Neural progenitor cell (in vitro differentiated cells): Measurements from ENCODE around the gene FAM168B. TPM values are rescaled to one million over a fixed set of nuclear protein-coding genes. Genes with fewer than 3 reads are reported as not detected.
A peak's percentile ranks its signal among the peaks of the same experiment; 100 is the strongest.

ENCODE experiments used
- DNase-seq: peaks from one replicate; pipeline ENCODE4 v3.0.0-alpha.2; 2016; ENCODE audit warnings: low spot score
- H2AFZ ChIP-seq: fragments of 200-600 bp; sonication (generic); replicated peaks from 2 replicates; pipeline ENCODE4 v1.6.1; 2016; ENCODE audit warnings: antibody characterized with exemption
- H3F3A ChIP-seq: fragments of 200-600 bp; sonication (generic); 2 replicates; pipeline ENCODE4 v1.6.1; 2016; ENCODE audit warnings: antibody characterized with exemption, low read depth
- H3K27ac ChIP-seq: fragments of 200-600 bp; sonication (generic); 2 replicates; pipeline ENCODE4 v1.5.1; 2016; ENCODE audit warnings: mild to moderate bottlenecking
- H3K27me3 ChIP-seq: fragments of 200-600 bp; sonication (generic); 2 replicates; pipeline ENCODE4 v1.6.1; 2016; ENCODE audit warnings: mild to moderate bottlenecking, moderate library complexity
- H3K36me3 ChIP-seq: fragments of 200-600 bp; sonication (generic); 2 replicates; pipeline ENCODE4 v1.5.1; 2016
- H3K4me1 ChIP-seq: fragments of 200-600 bp; sonication (generic); 2 replicates; pipeline ENCODE4 v1.6.1; 2016; ENCODE audit warnings: mixed run types
- H3K4me2 ChIP-seq: fragments of 200-600 bp; sonication (generic); 2 replicates; pipeline ENCODE4 v1.6.1; 2016
- H3K4me3 ChIP-seq: fragments of 200-600 bp; sonication (generic); 2 replicates; pipeline ENCODE4 v1.5.1; 2016
- H3K79me2 ChIP-seq: fragments of 200-600 bp; sonication (generic); 2 replicates; pipeline ENCODE4 v1.6.1; 2016; ENCODE audit warnings: low read depth
- H3K9ac ChIP-seq: fragments of 200-600 bp; sonication (generic); 2 replicates; pipeline ENCODE4 v1.6.1; 2016
- H3K9me3 ChIP-seq: fragments of 200-600 bp; sonication (generic); 2 replicates; pipeline ENCODE4 v1.5.1; 2016; ENCODE audit warnings: low read depth
- H4K20me1 ChIP-seq: fragments of 200-600 bp; sonication (generic); 2 replicates; pipeline ENCODE4 v1.6.1; 2016; ENCODE audit warnings: low read depth
- H3K27ac Mint-ChIP-seq: 3 replicates; pipeline ENCODE4 v1.8.0; 2021; ENCODE audit warnings: mixed read lengths
- H3K27me3 Mint-ChIP-seq: 2 replicates; pipeline ENCODE4 v1.8.0; 2022; ENCODE audit warnings: low read depth, mild to moderate bottlenecking, inconsistent platforms, moderate library complexity, mixed read lengths; ENCODE audit not compliant: insufficient read depth
- H3K36me3 Mint-ChIP-seq: 3 replicates; pipeline ENCODE4 v1.8.0; 2021; ENCODE audit warnings: mixed read lengths
- H3K4me1 Mint-ChIP-seq: 3 replicates; pipeline ENCODE4 v1.8.0; 2021; ENCODE audit warnings: mixed read lengths
- H3K4me3 Mint-ChIP-seq: 3 replicates; pipeline ENCODE4 v1.8.0; 2021; ENCODE audit warnings: mild to moderate bottlenecking, moderate library complexity, mixed read lengths
- H3K9me3 Mint-ChIP-seq: 3 replicates; pipeline ENCODE4 v1.8.0; 2020; ENCODE audit warnings: mixed read lengths
- CTCF ChIP-seq: fragments of 200-600 bp; sonication (generic); IDR thresholded peaks from 2 replicates; pipeline ENCODE4 v1.5.1; 2017; ENCODE audit warnings: antibody characterized with exemption, mild to moderate bottlenecking
- EZH2 ChIP-seq: fragments of 200-600 bp; sonication (generic); IDR thresholded peaks from 2 replicates; pipeline ENCODE4 v1.6.1; 2017; ENCODE audit warnings: antibody characterized with exemption, mild to moderate bottlenecking, moderate library complexity
- EZH2phosphoT487 ChIP-seq: fragments of 200-600 bp; sonication (generic); IDR thresholded peaks from 2 replicates; pipeline ENCODE4 v1.6.1; 2017; ENCODE audit warnings: antibody characterized with exemption
- total RNA-seq: library from RNA; depleted of rRNA; stranded (reverse); fragments of >200 nt; gene quantifications from 2 replicates; pipeline ENCODE4 v1.2.3, GENCODE V29; 2015; ENCODE audit warnings: low replicate concordance

FAM168B gene
- total RNA-seq, 1 donor from 2014 or later, result 63.0 TPM

- Mint-ChIP-seq H3K36me3 (peaks cover 6% of the 10 kb centered on the region), H3K27me3 (peaks cover 5% of the 10 kb centered on the region), H3K9me3 (no peaks in the 10 kb centered on the region), H3K4me3 (no peak overlapping the region), H3K4me1 (peaks cover 13% of the 10 kb centered on the region), H3K27ac (peak overlapping the region; percentile 37)
- no peaks in the 10 kb centered on the region for H3K36me3 ChIP-seq
- peaks cover 6% of the 10 kb centered on the region for H3K27me3 ChIP-seq
- peaks cover 3% of the 10 kb centered on the region for H3F3A ChIP-seq
- peaks cover 3% of the 10 kb centered on the region for H3K4me1 ChIP-seq
- H2AFZ ChIP-seq, result no peak overlapping the region
- no peaks in the 10 kb centered on the region for H3K9me3 ChIP-seq
- no peak overlapping the region for H3K9ac ChIP-seq
- no peak for DNase-seq
- TF ChIP-seq EZH2 (no peak), CTCF (peak; percentile 29)
- no peak overlapping the region for H3K4me2 ChIP-seq
- H3K79me2 ChIP-seq, result no peaks in the 10 kb centered on the region
- H4K20me1 ChIP-seq, result peaks cover 8% of the 10 kb centered on the region
- no peak overlapping the region for H3K27ac ChIP-seq
- H3K4me3 ChIP-seq, result no peak overlapping the region
Observed at GRCh38 chr2:131040661-131041401, 52.4 kb downstream of the FAM168B start.

- Mint-ChIP-seq H3K9me3 (no peaks in the 10 kb centered on the region), H3K36me3 (peaks cover 6% of the 10 kb centered on the region), H3K4me3 (no peak overlapping the region), H3K27ac (no peak overlapping the region), H3K27me3 (peaks cover 5% of the 10 kb centered on the region), H3K4me1 (peaks cover 13% of the 10 kb centered on the region)
- Histone ChIP-seq H3F3A (peaks cover 6% of the 10 kb centered on the region), H3K9me3 (no peaks in the 10 kb centered on the region), H3K4me1 (peaks cover 9% of the 10 kb centered on the region), H3K27me3 (peaks cover 14% of the 10 kb centered on the region), H3K27ac (no peak overlapping the region), H4K20me1 (peaks cover 12% of the 10 kb centered on the region), H3K4me2 (no peak overlapping the region), H3K79me2 (no peaks in the 10 kb centered on the region), H3K9ac (no peak overlapping the region), H2AFZ (no peak overlapping the region), H3K4me3 (no peak overlapping the region), H3K36me3 (no peaks in the 10 kb centered on the region)
- no peak for TF ChIP-seq EZH2
- no peak for TF ChIP-seq CTCF
- TF ChIP-seq EZH2phosphoT487, result no peak
- no peak for DNase-seq
Observed at GRCh38 chr2:131039908-131040660, 53.2 kb downstream of the FAM168B start.

- Mint-ChIP-seq H3K36me3 (peaks cover 6% of the 10 kb centered on the region), H3K9me3 (no peaks in the 10 kb centered on the region), H3K4me3 (no peak overlapping the region), H3K4me1 (peaks cover 13% of the 10 kb centered on the region), H3K27ac (no peak overlapping the region), H3K27me3 (peaks cover 3% of the 10 kb centered on the region)
- peaks cover 10% of the 10 kb centered on the region for H3K4me1 ChIP-seq
- H3K27me3 ChIP-seq, result peaks cover 17% of the 10 kb centered on the region
- no peak overlapping the region for H3K4me2 ChIP-seq
- no peak overlapping the region for H3K9ac ChIP-seq
- no peaks in the 10 kb centered on the region for H3K36me3 ChIP-seq
- no peak for DNase-seq
- no peak overlapping the region for H3K4me3 ChIP-seq
- H3K27ac ChIP-seq, result no peak overlapping the region
- no peaks in the 10 kb centered on the region for H3K79me2 ChIP-seq
- no peak overlapping the region for H2AFZ ChIP-seq
- H4K20me1 ChIP-seq, result peaks cover 12% of the 10 kb centered on the region
- no peak for TF ChIP-seq EZH2phosphoT487
- no peak for TF ChIP-seq EZH2
- no peak for TF ChIP-seq CTCF
- peaks cover 6% of the 10 kb centered on the region for H3F3A ChIP-seq
- H3K9me3 ChIP-seq, result no peaks in the 10 kb centered on the region
Observed at GRCh38 chr2:131039535-131039907, 53.7 kb downstream of the FAM168B start.
